Stimulated activated CD8-positive, alpha-beta memory T cell treated with anti-CD3 and anti-CD28 coated beads, Interleukin-2, amount 100 ng/mL, for 1 hour (primary cell): ENCODE measurements around the gene ASCC1.
A peak's percentile ranks its signal among the peaks of the same experiment; 100 is the strongest.

Experiments
- DNase-seq, 2 donors: peaks; one replicate each; pipeline ENCODE4 v3.0.0-alpha.2; 2020; ENCODE audit warnings: low read depth in 2 of 2

ASCC1 gene

DNA sequence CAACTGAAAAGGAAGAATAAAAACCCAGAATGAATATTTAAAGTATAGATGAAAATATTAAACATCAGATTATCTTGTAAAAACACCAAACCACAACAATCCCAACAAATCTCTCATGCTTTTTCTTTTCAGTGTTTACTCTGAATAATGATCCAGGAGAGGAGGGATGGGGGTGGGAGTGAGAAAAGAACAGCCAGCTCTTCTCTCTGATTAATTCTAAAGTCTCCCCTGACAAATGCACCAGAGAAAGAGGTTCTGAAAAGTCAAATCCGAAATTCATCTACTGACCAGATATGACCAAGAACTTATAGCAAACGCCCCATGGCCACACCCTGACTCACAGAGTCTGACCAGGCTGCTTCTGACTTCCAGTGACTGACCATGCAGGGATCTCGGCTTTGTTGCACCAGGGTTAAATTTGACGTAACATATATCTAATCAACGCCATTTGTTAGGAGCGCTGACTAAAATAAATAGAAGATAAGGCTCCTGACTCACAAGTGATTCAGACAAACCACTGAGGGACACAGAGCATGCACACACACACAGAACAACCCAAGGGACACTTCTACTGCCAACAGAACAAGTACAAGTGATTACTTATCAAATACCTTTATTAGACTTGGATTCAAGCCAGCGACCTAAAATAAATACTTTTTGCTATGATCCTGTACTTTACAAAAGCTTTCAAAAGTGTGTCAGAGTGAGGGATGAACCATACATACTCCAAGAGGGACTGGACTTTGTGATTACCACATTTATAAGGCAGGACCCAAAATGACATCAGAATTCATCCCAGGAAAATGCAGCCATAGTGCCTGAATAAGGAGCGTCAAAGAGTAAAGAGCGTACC lies 118.4 kb downstream of the ASCC1 start:
- no peak for DNase-seq

DNA sequence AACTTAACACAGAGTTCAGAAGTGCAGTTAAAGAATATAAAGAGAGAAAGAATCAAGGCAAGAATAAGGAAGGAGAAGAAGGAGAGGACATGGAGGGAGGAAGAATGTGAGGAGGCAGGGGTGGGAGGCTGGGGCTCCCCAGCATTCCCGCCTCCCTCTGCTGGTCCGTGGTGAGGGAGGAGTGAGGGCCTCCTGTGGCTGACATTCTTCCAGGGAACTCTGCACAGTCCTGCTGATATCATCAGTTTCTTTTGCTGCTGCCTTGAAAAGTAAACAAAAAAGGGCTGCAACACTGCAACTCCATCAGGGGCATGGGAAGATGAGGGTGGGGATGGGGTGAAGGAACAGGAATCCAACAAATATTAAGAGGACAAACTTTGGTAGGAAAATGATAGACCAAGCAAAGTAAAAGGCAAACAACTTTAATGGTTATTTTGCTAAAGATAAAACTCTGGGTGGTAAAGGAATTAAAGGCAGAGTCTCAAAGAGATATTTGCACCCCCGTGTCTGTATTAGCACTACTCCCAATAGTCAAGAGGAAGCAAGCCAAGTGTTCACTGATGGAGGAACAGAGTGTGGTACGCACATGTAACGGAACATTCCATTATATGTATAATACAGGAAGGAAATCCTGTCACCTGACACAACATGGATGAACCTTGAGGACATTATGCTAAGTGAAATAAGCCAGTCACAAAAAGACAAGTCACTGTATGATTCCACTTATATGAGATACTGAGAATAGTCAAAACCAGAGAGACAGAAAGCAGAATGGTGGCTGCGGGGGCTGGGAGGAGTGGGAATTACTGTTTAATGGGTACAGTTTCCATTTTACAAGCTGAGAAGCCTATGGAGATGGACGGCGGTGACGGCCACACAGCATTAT lies 119.7 kb downstream of the ASCC1 start:
- no peak for DNase-seq

GRCh38 chr10:72095195-72095594 lies 120.9 kb downstream of the ASCC1 start:
- DNase-seq = no peak

DNA sequence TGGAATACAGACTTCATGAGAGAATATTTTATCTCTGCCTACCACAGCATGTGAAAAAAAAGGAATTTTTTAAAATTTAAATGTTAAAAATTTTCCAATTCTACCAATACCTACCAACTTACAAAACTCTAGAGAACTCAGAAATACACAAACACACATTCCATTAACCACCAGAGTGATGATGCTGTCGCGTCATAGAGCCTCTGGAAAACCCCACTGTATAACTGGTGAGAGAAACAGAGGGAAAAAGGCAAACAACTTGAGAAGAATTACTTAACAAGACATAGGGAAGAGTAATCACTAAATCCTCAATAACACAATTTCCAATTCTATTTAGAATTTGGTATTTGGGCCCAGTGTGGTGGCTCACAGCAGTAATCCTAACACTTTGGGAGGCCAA lies 121.5 kb downstream of the ASCC1 start:
- DNase-seq = no peak

- DNase-seq = no peak
Observed at GRCh38 chr10:72093450-72093849, 122.6 kb downstream of the ASCC1 start.

DNA sequence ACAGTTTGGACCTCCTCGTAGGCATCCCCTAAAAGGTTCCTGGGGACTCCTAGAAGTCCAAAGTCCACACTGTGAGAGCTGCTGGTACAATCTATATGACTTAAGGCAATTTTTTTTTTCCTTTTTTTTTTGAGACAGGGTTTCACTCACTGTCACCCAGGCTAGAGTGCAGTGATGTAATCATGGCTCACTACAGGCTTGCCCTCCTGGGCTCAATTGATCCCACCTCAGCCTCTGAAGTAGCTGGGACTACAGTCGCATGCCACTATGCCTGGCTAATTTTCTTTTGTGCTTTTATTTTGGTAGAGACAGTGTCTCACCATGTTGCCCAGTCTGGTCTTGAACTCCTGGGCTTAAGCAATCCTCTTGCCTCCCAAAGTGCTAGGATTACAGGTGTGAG lies 123.1 kb downstream of the ASCC1 start:
- no peak for DNase-seq

DNA sequence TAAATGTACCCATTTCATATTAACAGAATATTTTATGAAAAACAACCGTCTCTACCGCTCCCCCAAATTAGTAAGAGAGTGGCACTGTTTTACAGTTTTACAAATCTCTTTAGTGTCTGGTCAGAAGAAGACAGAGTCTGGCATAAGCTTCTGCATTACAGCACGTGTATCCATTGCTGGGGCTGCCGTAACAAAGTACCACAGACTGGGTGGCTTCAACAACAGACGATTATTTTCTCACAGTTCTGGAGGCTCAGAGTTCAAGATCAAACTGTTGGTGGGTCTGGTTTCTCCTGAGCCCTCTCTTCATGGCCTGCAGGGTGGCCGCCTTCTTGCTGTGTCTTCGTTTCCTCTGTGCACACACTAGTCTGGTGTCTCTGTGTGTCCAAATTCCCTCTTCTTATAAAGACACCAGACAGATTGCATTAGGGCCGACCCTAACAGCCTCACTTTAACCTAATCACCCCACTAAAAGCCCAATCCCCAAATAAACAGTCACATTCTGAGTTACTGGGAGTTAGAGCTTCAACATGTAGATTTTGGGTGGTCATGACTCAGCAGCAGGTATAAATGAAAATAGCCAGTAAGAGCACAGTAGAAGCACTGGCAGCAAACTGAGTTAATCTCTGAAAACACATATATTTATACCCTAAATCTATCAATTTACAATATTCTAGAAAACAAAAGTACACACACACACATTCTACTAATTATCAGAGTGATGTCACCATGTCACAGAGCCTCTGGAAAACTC lies 123.7 kb downstream of the ASCC1 start:
- DNase-seq = no peak

GRCh38 chr10:72090326-72090725 lies 125.8 kb downstream of the ASCC1 start:
- DNase-seq = no peak

- no peak for DNase-seq
Observed at GRCh38 chr10:72089618-72090017, 126.5 kb downstream of the ASCC1 start.

- DNase-seq = peak in 1 of 2 donors; percentile 17
Observed at GRCh38 chr10:72088889-72089575, 127.0 kb downstream of the ASCC1 start.

DNA sequence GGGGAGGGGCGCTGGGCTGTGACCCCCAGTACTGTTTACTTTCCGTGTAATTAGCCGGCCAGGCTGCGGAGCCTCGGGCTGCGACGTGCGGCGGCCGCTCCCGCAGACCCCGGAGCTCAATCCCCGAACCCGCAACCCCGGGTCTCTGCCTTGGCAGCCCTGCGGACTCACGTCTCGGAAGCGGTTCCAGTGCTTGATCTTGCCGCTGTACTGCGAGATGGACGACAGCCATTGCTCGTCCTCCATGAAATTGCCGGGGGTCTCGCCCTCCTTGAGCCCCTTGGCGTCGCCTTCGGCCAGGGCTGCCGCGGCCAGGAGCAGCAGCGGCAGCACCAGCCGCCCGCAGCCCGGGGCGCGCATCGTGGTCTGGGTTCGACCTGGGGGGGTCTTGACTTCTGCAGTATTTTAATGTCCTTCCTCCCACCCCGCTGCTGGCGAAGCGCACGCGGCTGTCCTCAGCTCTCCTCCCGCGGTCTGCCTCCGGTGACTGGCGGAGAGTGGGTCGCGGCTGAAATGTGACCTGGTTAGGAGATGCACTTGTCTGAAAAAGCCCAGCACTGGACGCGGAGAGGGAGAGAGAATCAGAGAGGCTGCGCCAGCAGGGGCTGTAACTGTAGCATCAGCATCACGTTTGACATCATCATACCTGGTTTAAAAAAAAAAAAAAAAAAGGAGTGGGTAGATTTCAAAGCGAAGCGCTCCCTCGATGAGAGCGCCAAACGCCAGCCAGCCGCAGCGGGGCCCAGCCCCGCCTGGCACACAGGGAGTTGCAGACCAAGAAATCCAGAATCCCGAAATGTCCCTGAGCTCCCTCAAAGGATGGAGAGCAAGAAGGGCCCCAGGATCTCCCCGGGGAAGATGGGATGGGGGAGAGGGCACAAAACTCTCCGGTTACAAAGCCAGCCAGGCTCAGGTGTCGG lies 127.8 kb downstream of the ASCC1 start, which contains the start of gene SPOCK2:
SPOCK2 (minus strand) TSS at position 583 of the 920 bp plus-strand sequence; CDS start at position 360, 223 bp downstream.
- peak; percentile 37 to 53 for DNase-seq

DNA sequence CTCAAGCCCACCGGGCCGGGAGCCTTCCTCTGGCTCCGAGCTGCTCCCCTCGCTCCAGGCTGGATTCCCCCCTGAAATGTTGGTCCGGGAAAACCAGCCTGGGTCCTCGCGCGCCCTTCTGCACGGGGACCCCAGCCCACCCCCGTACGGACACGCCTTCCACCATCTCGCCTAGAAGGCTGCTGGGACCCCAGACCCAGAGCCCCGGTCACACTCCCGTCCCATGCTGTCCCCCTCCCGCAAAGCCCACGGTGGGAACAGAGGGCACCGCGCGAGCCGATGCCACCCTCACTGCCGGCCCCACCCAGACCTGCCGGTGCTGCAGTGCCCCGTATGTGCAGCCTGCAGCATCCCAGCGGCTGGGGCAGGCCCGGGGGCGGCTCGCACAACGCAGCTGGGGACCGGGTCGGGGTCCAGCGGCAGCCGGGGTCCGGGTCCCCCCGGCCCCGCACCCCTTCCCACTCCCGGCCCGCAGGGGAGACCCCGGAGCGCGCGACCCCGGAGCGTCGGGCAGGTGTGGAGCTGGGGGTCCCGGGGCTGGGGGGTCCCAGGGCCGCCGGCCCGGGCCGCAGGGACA lies 128.6 kb downstream of the ASCC1 start:
- peak; percentile 21 to 31 for DNase-seq

DNA sequence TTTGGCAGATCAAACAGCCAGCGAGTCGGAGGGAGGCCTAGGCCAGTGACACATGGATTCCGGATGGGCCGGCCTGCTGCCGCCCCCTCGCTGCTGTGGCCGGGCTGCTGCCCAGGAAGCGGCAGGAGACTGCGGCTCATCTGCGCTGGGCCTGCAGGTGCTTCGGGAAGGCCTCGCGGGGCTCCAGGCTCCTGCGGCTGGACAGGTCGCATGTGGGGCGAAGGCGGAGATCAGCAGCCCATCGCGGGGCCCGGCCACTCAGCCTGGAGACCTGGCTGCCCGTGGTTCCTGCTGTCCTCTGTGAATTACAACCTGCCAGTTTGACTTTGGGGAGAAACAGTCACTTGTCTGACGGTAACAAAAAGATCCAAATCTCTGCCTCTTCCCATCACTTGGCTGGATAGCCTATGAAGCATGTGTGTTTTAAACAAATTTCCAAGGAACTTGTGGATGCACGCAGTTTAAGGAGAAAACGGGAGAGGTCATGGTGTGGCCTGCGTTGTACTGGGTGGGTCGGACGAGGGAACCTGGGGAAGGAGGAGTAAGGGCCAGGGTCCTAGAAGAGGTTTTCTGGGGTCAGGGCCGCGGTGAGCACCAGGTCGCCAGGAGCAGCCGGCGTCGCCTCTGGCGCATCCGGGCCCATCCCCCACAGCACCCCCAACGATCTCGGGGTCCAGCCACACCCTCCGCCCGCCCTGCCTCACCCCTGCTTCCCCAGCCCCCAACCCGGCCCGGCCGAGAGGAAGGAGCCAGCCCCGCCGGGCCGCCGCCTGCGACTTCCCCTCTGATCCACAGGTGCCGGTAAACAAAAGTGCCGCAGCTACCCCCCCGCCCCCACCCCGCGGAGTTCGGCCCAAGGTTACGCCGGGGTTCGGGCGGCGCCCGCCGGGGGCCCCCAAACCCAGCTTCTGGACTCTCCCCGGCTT lies 129.3 kb downstream of the ASCC1 start:
- peak; percentile 46 to 48 for DNase-seq

- no peak for DNase-seq
Observed at GRCh38 chr10:72085864-72086465, 130.1 kb downstream of the ASCC1 start.

GRCh38 chr10:72085166-72085565 lies 130.9 kb downstream of the ASCC1 start:
- no peak for DNase-seq

- DNase-seq = peak in 1 of 2 donors; percentile 23
Observed at GRCh38 chr10:72083790-72084459, 132.2 kb downstream of the ASCC1 start.
